Gastrocnemius medialis (tissue), 4 donors: ENCODE results near the gene PCDHB1.

Experiments used
- POLR2A ChIP-seq, 2 donors: fragments of 450-650 bp; IDR thresholded peaks; one replicate each; pipeline ENCODE4 v1.6.1; 2017; ENCODE audit warnings: antibody characterized with exemption in 2 of 2, mild to moderate bottlenecking in 2 of 2, moderate library complexity in 2 of 2
- TF ChIP-seq, protein P1 (sequence below), 5 experiments: fragments of 450-650 bp in 3 of 5; fragments of 200-600 bp in 2 of 5; sonication (generic) in 2 of 5; IDR thresholded peaks in 4 of 5; conservative IDR thresholded peaks in 1 of 5; 1 replicate in 4 of 5; 2 replicates in 1 of 5; pipeline ENCODE4 v1.5.1; 2016 to 2019; ENCODE audit warnings: antibody characterized with exemption in 5 of 5, mild to moderate bottlenecking in 3 of 5, moderate library complexity in 3 of 5

DNA sequence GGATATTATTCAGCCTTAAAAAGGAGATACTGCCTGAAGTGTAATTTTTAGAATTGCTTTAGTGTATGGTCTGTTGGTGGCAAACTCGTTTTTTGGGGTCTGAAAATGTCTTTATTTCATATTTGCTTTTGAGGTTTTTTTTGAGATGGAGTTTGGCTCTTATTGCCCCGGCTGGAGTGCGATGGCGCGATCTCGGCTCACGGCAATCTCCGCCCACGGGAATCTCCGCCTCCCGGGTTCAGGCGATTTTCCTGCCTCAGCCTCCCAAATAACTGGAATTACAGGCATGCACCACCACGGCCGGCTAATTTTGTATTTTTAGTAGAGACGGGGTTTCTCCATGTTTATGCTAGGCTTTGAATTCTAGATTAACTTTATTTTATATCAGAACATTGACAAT lies 20.2 kb upstream of the PCDHB1 start:
- TF ChIP-seq, protein P1, sequence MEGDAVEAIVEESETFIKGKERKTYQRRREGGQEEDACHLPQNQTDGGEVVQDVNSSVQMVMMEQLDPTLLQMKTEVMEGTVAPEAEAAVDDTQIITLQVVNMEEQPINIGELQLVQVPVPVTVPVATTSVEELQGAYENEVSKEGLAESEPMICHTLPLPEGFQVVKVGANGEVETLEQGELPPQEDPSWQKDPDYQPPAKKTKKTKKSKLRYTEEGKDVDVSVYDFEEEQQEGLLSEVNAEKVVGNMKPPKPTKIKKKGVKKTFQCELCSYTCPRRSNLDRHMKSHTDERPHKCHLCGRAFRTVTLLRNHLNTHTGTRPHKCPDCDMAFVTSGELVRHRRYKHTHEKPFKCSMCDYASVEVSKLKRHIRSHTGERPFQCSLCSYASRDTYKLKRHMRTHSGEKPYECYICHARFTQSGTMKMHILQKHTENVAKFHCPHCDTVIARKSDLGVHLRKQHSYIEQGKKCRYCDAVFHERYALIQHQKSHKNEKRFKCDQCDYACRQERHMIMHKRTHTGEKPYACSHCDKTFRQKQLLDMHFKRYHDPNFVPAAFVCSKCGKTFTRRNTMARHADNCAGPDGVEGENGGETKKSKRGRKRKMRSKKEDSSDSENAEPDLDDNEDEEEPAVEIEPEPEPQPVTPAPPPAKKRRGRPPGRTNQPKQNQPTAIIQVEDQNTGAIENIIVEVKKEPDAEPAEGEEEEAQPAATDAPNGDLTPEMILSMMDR (IDR thresholded peaks at IDR 0.05 in 4 of 5, conservative IDR thresholded peaks at IDR 0.05 in 1 of 5): no peak
- no peak for TF ChIP-seq POLR2A (IDR thresholded peaks at IDR 0.05)
